H9 (cell line): ENCODE measurements around the gene SSR3. TPM values are rescaled to one million over a fixed set of nuclear protein-coding genes. Genes with fewer than 3 reads are reported as not detected.

Source experiments
- DNase-seq: peaks from one replicate; pipeline ENCODE4 v3.0.0-alpha.2; 2017
- H2AFZ ChIP-seq: one replicate; pipeline ENCODE4 v1.6.1; 2013; ENCODE audit warnings: mild to moderate bottlenecking, low read length, control low read depth, moderate library complexity
- H2AK5ac ChIP-seq: 2 replicates; pipeline ENCODE4 v1.6.1; 2013; ENCODE audit warnings: low read length, control low read depth, mixed read lengths; ENCODE audit not compliant: insufficient read length
- H2BK120ac ChIP-seq: one replicate; pipeline ENCODE4 v1.6.1; 2013; ENCODE audit warnings: low read depth, mild to moderate bottlenecking, low read length, control low read depth, inconsistent platforms; ENCODE audit not compliant: poor library complexity, severe bottlenecking
- H2BK12ac ChIP-seq: 2 replicates; pipeline ENCODE4 v1.6.1; 2013; ENCODE audit warnings: low read length, control low read depth, mixed read lengths, low read depth; ENCODE audit not compliant: insufficient read length
- H2BK15ac ChIP-seq: 2 replicates; pipeline ENCODE4 v1.6.1; 2013; ENCODE audit warnings: low read depth, low read length, control low read depth
- H2BK20ac ChIP-seq: one replicate; pipeline ENCODE4 v1.6.1; 2013; ENCODE audit warnings: low read depth, mild to moderate bottlenecking, low read length, control low read depth, inconsistent platforms; ENCODE audit not compliant: poor library complexity, severe bottlenecking
- H2BK5ac ChIP-seq: 2 replicates; pipeline ENCODE4 v1.6.1; 2013; ENCODE audit warnings: low read length, control low read depth, mixed read lengths; ENCODE audit not compliant: insufficient read length
- H3K14ac ChIP-seq: 2 replicates; pipeline ENCODE4 v1.6.1; 2013; ENCODE audit warnings: low read length, control low read depth; ENCODE audit not compliant: insufficient read depth
- H3K18ac ChIP-seq: 2 replicates; pipeline ENCODE4 v1.6.1; 2013; ENCODE audit warnings: low read depth, mild to moderate bottlenecking, mixed read lengths, low read length, control low read depth; ENCODE audit not compliant: insufficient read length
- H3K23ac ChIP-seq: 2 replicates; pipeline ENCODE4 v1.6.1; 2013; ENCODE audit warnings: low read length, control low read depth, mixed read lengths, low read depth; ENCODE audit not compliant: insufficient read length
- H3K23me2 ChIP-seq: 2 replicates; pipeline ENCODE4 v1.6.1; 2013; ENCODE audit warnings: low read depth, mild to moderate bottlenecking, mixed read lengths, low read length, control low read depth; ENCODE audit not compliant: insufficient read length, poor library complexity, severe bottlenecking
- H3K27ac ChIP-seq: 2 replicates; pipeline ENCODE4 v1.5.1; 2013; ENCODE audit warnings: low read length, control low read depth, mixed read lengths, low read depth; ENCODE audit not compliant: insufficient read length
- H3K27me3 ChIP-seq: 2 replicates; pipeline ENCODE4 v1.6.1; 2013; ENCODE audit warnings: low read length, control low read depth, inconsistent platforms; ENCODE audit not compliant: insufficient read depth
- H3K4ac ChIP-seq: 2 replicates; pipeline ENCODE4 v1.6.1; 2013; ENCODE audit warnings: low read depth, mild to moderate bottlenecking, control low read depth, inconsistent platforms, low read length, moderate library complexity
- H3K4me1 ChIP-seq: 2 replicates; pipeline ENCODE4 v1.6.1; 2013; ENCODE audit warnings: low read length, control low read depth, inconsistent platforms; ENCODE audit not compliant: insufficient read depth
- H3K4me2 ChIP-seq: 2 replicates; pipeline ENCODE4 v1.6.1; 2013; ENCODE audit warnings: low read length, control low read depth, mixed read lengths; ENCODE audit not compliant: insufficient read length, insufficient read depth
- H3K56ac ChIP-seq: 2 replicates; pipeline ENCODE4 v1.6.1; 2013; ENCODE audit warnings: low read depth, mild to moderate bottlenecking, mixed read lengths, low read length, control low read depth; ENCODE audit not compliant: insufficient read length
- H3K79me1 ChIP-seq: 2 replicates; pipeline ENCODE4 v1.6.1; 2013; ENCODE audit warnings: low read depth, mild to moderate bottlenecking, moderate library complexity, low read length, control low read depth, inconsistent platforms; ENCODE audit not compliant: insufficient read depth, poor library complexity, severe bottlenecking
- H3K79me2 ChIP-seq: 2 replicates; pipeline ENCODE4 v1.6.1; 2013; ENCODE audit warnings: low read length, control low read depth, inconsistent platforms; ENCODE audit not compliant: insufficient read depth
- H3K9ac ChIP-seq: 2 replicates; pipeline ENCODE4 v1.6.1; 2013; ENCODE audit warnings: low read length, control low read depth, mixed read lengths; ENCODE audit not compliant: insufficient read length; ENCODE audit errors: extremely low read depth
- H3K9me3 ChIP-seq: one replicate; pipeline ENCODE4 v1.6.1; 2013; ENCODE audit warnings: low read depth, low read length, inconsistent platforms; ENCODE audit not compliant: control insufficient read depth
- H3T11ph ChIP-seq: one replicate; pipeline ENCODE4 v1.6.1; 2013; ENCODE audit warnings: mild to moderate bottlenecking, low read length, control low read depth, inconsistent platforms
- H4K20me1 ChIP-seq: one replicate; pipeline ENCODE4 v1.6.1; 2013; ENCODE audit not compliant: control insufficient read depth, insufficient read length, insufficient read depth
- H4K5ac ChIP-seq: 2 replicates; pipeline ENCODE4 v1.6.1; 2013; ENCODE audit warnings: low read depth, mild to moderate bottlenecking, mixed read lengths, low read length, control low read depth; ENCODE audit not compliant: insufficient read length
- H4K8ac ChIP-seq: replicated peaks from 2 replicates; pipeline ENCODE4 v1.6.1; 2013; ENCODE audit warnings: low read length, control low read depth, mixed read lengths, low read depth; ENCODE audit not compliant: insufficient read length
- H4K91ac ChIP-seq: 2 replicates; pipeline ENCODE4 v1.6.1; 2013; ENCODE audit warnings: low read depth, mild to moderate bottlenecking, moderate library complexity, mixed read lengths, low read length, control low read depth; ENCODE audit not compliant: insufficient read length
- H3K27ac Mint-ChIP-seq, 3 experiments: 2 replicates in 2 of 3; 3 replicates in 1 of 3; pipeline ENCODE4 v1.8.0; 2020 to 2021; ENCODE audit warnings: mixed read lengths in 3 of 3, mild to moderate bottlenecking in 1 of 3, moderate library complexity in 1 of 3
- H3K27me3 Mint-ChIP-seq: 2 replicates; pipeline ENCODE4 v1.8.0; 2021; ENCODE audit warnings: low read depth, mild to moderate bottlenecking, moderate library complexity, mixed read lengths
- H3K36me3 Mint-ChIP-seq, 3 experiments: 2 replicates in 2 of 3; 3 replicates in 1 of 3; pipeline ENCODE4 v1.8.0; 2020 to 2021; ENCODE audit warnings: low read depth in 3 of 3, mixed read lengths in 3 of 3; ENCODE audit not compliant: insufficient read depth in 1 of 3
- H3K4me1 Mint-ChIP-seq, 2 experiments: 2 replicates each; pipeline ENCODE4 v1.8.0; 2020; ENCODE audit warnings: mixed read lengths in 2 of 2
- H3K4me3 Mint-ChIP-seq, 2 experiments: 2 replicates in 1 of 2; 3 replicates in 1 of 2; pipeline ENCODE4 v1.8.0; 2020 to 2021; ENCODE audit warnings: mild to moderate bottlenecking in 2 of 2, mixed read lengths in 2 of 2, moderate library complexity in 1 of 2
- H3K9me3 Mint-ChIP-seq, 2 experiments: 2 replicates in 1 of 2; 3 replicates in 1 of 2; pipeline ENCODE4 v1.8.0; 2020; ENCODE audit warnings: mild to moderate bottlenecking in 2 of 2, mixed read lengths in 2 of 2, moderate library complexity in 1 of 2
- CTCF ChIP-seq: fragments of 200-600 bp; sonication (generic); conservative IDR thresholded peaks from 3 replicates; pipeline ENCODE4 v1.8.0; 2021; ENCODE audit warnings: antibody characterized with exemption, mild to moderate bottlenecking
- WGBS: extraction: QIAGEN DNeasy Blood & Tissue Kit; methylation state at CpG from one replicate; pipeline ENCODE4 v1.1.7; 2013; ENCODE audit warnings: missing lambda C conversion rate, low lambda C conversion rate, mixed read lengths; ENCODE audit not compliant: insufficient read length; ENCODE audit errors: extremely low coverage; 5-methylcytosine and 5-hydroxymethylcytosine counted together
- total RNA-seq: library from RNA; stranded (reverse); gene quantifications from 2 replicates; pipeline ENCODE4 v1.2.1, GENCODE V29; 2021

Gene SSR3
- total RNA-seq, 1 experiment from 2014 or later = 177 TPM

GRCh38 chr3:156535162-156535627 lies 19.7 kb downstream of the SSR3 start:
- peak overlapping the region in 2 of 3 experiments; percentile 14 to 83; a peak in 3 of 7 replicates for H3K27ac Mint-ChIP-seq
- H3K9me3 ChIP-seq = no peaks in the 10 kb centered on the region
- no peak overlapping the region for H2BK5ac ChIP-seq
- peaks cover 2 to 11% (median 4%) of the 10 kb centered on the region in 3 experiments; a peak in 4 of 7 replicates for H3K36me3 Mint-ChIP-seq
- no peak overlapping the region for H3K18ac ChIP-seq
- no peak overlapping the region for H3K4ac ChIP-seq
- no peaks in the 10 kb centered on the region for H3K79me2 ChIP-seq
- no peak overlapping the region for H2AFZ ChIP-seq
- peaks cover 20 to 25% of the 10 kb centered on the region in 2 experiments for H3K4me1 Mint-ChIP-seq
- H4K20me1 ChIP-seq = no peaks in the 10 kb centered on the region
- TF ChIP-seq CTCF = peak; percentile 31; the same call in 2 of the 3 replicates
- no peak overlapping the region for H2AK5ac ChIP-seq
- H4K5ac ChIP-seq = no peak overlapping the region
- H4K8ac ChIP-seq = no peak overlapping the region
- no peaks in the 10 kb centered on the region for H3K23me2 ChIP-seq
- no peak overlapping the region for H2BK12ac ChIP-seq
- H2BK20ac ChIP-seq = no peak overlapping the region
- no peak overlapping the region for H2BK15ac ChIP-seq
- H3K4me1 ChIP-seq = peaks cover 5% of the 10 kb centered on the region; the same call in 1 of the 2 replicates
- H3K4me3 Mint-ChIP-seq = no peak overlapping the region
- no peaks in the 10 kb centered on the region for H3K9me3 Mint-ChIP-seq
- H2BK120ac ChIP-seq = no peak overlapping the region
- H3T11ph ChIP-seq = no peak overlapping the region
- H3K27me3 ChIP-seq = no peaks in the 10 kb centered on the region
- WGBS = no CpG with 5 or more reads among the region's 4 CpGs
- H3K4me2 ChIP-seq = no peak overlapping the region
- no peak overlapping the region for H3K56ac ChIP-seq
- no peak overlapping the region for H3K23ac ChIP-seq
- no peak overlapping the region for H3K27ac ChIP-seq
- no peak overlapping the region for H4K91ac ChIP-seq
- no peak for DNase-seq
- no peaks in the 10 kb centered on the region for H3K79me1 ChIP-seq
- H3K27me3 Mint-ChIP-seq = no peaks in the 10 kb centered on the region
- H3K9ac ChIP-seq = no peak overlapping the region
- H3K14ac ChIP-seq = no peak overlapping the region
